Ovary (tissue), 9 donors: Measurements from ENCODE around the gene TNS4. TPM values are rescaled to one million over a fixed set of nuclear protein-coding genes. Genes with fewer than 3 reads are reported as not detected.

Source experiments
- DNase-seq, 5 donors: peaks; one replicate each; pipeline ENCODE4 v3.0.0-alpha.2; 2019 to 2020
- H3K27ac ChIP-seq, 2 donors: fragments of 200-600 bp; one replicate each; pipeline versions ENCODE4 v1.5.1 to v1.8.0; 2019 to 2022
- H3K27me3 ChIP-seq: fragments of 200-600 bp; one replicate; pipeline ENCODE4 v1.8.0; 2022
- H3K36me3 ChIP-seq: fragments of 200-600 bp; sonication (generic); one replicate; pipeline ENCODE4 v1.5.1; 2019
- H3K4me1 ChIP-seq: one replicate; pipeline ENCODE4 v1.8.1; 2013; ENCODE audit warnings: mild to moderate bottlenecking, moderate library complexity; ENCODE audit not compliant: insufficient read depth
- H3K4me3 ChIP-seq: fragments of 200-600 bp; sonication (generic); one replicate; pipeline ENCODE4 v1.5.1; 2017
- H3K9me3 ChIP-seq, 2 donors: fragments of 200-600 bp in 1 of 2; sonication (generic) in 1 of 2; one replicate each; pipeline versions ENCODE4 v1.5.1 to v1.8.1; 2013 to 2019; ENCODE audit warnings: mild to moderate bottlenecking in 1 of 2, moderate library complexity in 1 of 2
- CTCF ChIP-seq, 3 donors: fragments of 450-650 bp in 2 of 3; fragments of 200-600 bp in 1 of 3; IDR thresholded peaks; one replicate each; pipeline versions ENCODE4 v1.5.1 to v1.8.0; 2016 to 2022; ENCODE audit warnings: antibody characterized with exemption in 3 of 3, mild to moderate bottlenecking in 1 of 3
- EP300 ChIP-seq: sonication (generic); formaldehyde crosslinking; IDR thresholded peaks from one replicate; pipeline ENCODE4 v1.6.1; 2017; ENCODE audit warnings: antibody characterized with exemption
- POLR2A ChIP-seq: fragments of 450-650 bp; IDR thresholded peaks from one replicate; pipeline ENCODE4 v1.6.1; 2017; ENCODE audit warnings: antibody characterized with exemption, mild to moderate bottlenecking, moderate library complexity
- WGBS, 3 donors: extraction: QIAGEN DNeasy Blood & Tissue Kit in 1 of 3; methylation state at CpG; one replicate each; pipeline versions ENCODE4 v1.1.5 to v1.1.7; 2013 to 2017; 5-methylcytosine and 5-hydroxymethylcytosine counted together
- intact Hi-C, 4 donors: fragments of 100-400 bp; cut with DNase I; formaldehyde crosslinking; loops; one replicate each; pipeline versions ENCODE4 v1.11.0 to v1.15.1; 2022 to 2023
- polyA plus RNA-seq, 2 donors: library from polyadenylated mRNA; stranded (reverse); fragments of 200-250 nt in 1 of 2; fragments of 350-450 nt in 1 of 2; fragmentation: Illumina TruSeq in 1 of 2; extraction: RNeasy Lipid Tissue Mini Kit (QIAGEN cat#74804) in 1 of 2; gene quantifications; one replicate each; pipeline ENCODE4 v1.2.3, GENCODE V29; 2013 to 2014
- total RNA-seq, 7 donors: library from RNA; depleted of rRNA in 2 of 7; stranded (reverse); fragments of >200 nt in 2 of 7; fragmentation: NEBNext Ultra II Directional in 3 of 7; extraction: Animal tissue kit (Norgen Biotek cat#: 25700) in 3 of 7; gene quantifications; one replicate each; pipeline versions ENCODE4 v1.1.0 to v1.2.4, GENCODE V29; 2016 to 2023
- donor health status: DM: no; HTN: no; CAD: no; lungs with moderate emphysema.
- donor health status: DM: no; HTN: no; CAD: no.
- donor health status: Bipolar disorder and iron deficiency.
- donor health status: DM: yes; HTN: yes; CAD: no.
- donor health status: DM: no; HTN: no; CAD: no.
- donor health status: DM: yes; HTN: yes; CAD: no.

The TNS4 gene
- total and polyA plus RNA-seq, 9 donors: 0.13 to 6.2 (median 0.54) TPM; not detected in 5

GRCh38 chr17:40448639-40449261 lies 52.7 kb downstream of the TNS4 start:
- no peak for TF ChIP-seq CTCF (IDR thresholded peaks at IDR 0.05)
- no peak for TF ChIP-seq EP300
- no peak for TF ChIP-seq POLR2A
- H3K27me3 ChIP-seq: no peaks in the 10 kb centered on the region
- intact Hi-C loops: loop anchor here in 1 of 4 donors (5.0 kb wide), 1 partner anchor 109 kb away; no protein-coding TSS in a partner anchor
- H3K9me3 ChIP-seq: no peaks in the 10 kb centered on the region
- H3K36me3 ChIP-seq: no peaks in the 10 kb centered on the region
- H3K4me3 ChIP-seq: peak overlapping the region; percentile 74
- WGBS, 3 donors: 24 to 29% (median 25%) methylated on average over 7 of the region's 7 CpGs
- DNase-seq: peak in 2 of 5 donors; percentile 34 to 55
- H3K4me1 ChIP-seq: peaks cover 44% of the 10 kb centered on the region
- peak overlapping the region; percentile 60 to 89 for H3K27ac ChIP-seq

DNA sequence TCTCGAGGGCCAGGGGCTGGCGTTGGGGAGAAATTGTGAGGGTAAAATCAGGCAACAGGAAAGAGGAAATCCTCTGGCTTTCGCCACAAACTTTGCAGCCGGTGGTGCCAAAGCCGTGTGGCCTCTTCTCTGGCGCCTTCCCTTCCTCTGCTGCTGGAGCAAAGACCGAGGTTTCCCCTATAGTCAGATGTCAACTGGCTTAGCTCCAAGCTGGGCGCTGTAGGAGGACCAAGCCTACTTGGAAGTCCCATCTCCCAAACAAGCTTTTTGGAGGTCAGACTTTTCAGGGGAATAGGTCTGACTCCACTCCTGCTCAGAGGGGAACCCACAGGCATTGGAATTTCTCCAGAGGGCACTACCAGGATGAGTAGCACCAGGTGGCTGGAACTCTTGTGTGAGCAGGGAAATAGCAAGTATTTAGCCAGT lies 53.2 kb downstream of the TNS4 start:
- Histone ChIP-seq H3K27ac (peak overlapping the region; percentile 60 to 89), H3K4me1 (peaks cover 44% of the 10 kb centered on the region), H3K9me3 (no peaks in the 10 kb centered on the region), H3K4me3 (peak overlapping the region; percentile 74), H3K36me3 (no peaks in the 10 kb centered on the region), H3K27me3 (no peaks in the 10 kb centered on the region)
- WGBS, 3 donors: 16 to 21% (median 17%) methylated on average over 8 of the region's 8 CpGs
- peak in 3 of 5 donors; percentile 59 to 67 (median 62) for DNase-seq
- TF ChIP-seq POLR2A (no peak), CTCF (IDR thresholded peaks at IDR 0.05) (no peak), EP300 (no peak)
- intact Hi-C loops: loop anchor here in 1 of 4 donors (5.0 kb wide), 1 partner anchor 109 kb away; no protein-coding TSS in a partner anchor

- DNase-seq: no peak
Observed at GRCh38 chr17:40447806-40448205, 53.6 kb downstream of the TNS4 start.

DNA sequence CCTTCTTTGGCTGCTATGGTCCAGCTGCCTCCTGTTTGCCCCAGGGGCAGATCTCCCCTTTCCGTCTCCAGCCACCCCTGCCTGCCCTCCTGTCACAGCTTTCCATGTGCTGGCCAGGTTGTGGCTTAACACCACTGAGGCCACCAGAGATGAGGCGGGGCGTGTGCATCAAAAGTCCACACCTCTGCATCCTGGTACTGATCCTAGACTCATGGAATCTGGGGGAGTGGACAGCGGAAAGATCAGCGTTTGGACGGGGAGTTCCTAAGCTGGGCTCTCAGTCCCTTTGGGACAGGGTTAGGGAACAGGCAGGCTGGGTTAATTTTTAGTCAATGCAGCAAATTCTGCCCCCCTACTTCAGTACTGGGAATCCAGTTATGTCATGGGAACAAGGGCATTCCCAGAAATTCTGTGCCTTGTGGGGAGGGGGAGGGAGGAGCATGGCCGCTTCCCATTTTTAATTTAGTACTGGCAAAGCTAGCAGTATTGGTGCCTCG lies 54.2 kb downstream of the TNS4 start:
- H3K36me3 ChIP-seq: no peaks in the 10 kb centered on the region
- DNase-seq: peak in 2 of 5 donors; percentile 58 to 67
- H3K9me3 ChIP-seq: no peaks in the 10 kb centered on the region
- peaks cover 39% of the 10 kb centered on the region for H3K4me1 ChIP-seq
- H3K27ac ChIP-seq: peak overlapping the region; percentile 60 to 89
- H3K4me3 ChIP-seq: peak overlapping the region; percentile 74
- peak; percentile 37 for TF ChIP-seq POLR2A
- TF ChIP-seq EP300: peak; percentile 82
- TF ChIP-seq CTCF (IDR thresholded peaks at IDR 0.05): peak in 1 of 3 donors; percentile 0
- 5 to 17% (median 7%) methylated on average over 8 of the region's 8 CpGs for WGBS, 3 donors
- intact Hi-C loops: loop anchor here in 1 of 4 donors (5.0 kb wide), 1 partner anchor 110 kb away; no protein-coding TSS in a partner anchor
- no peaks in the 10 kb centered on the region for H3K27me3 ChIP-seq

More at GRCh38 chr17:40447806-40448205, 53.6 kb downstream of the TNS4 start:
- H3K4me1 ChIP-seq: peaks cover 44% of the 10 kb centered on the region
- H3K36me3 ChIP-seq: no peaks in the 10 kb centered on the region
- H3K9me3 ChIP-seq: no peaks in the 10 kb centered on the region
- TF ChIP-seq POLR2A (no peak), EP300 (no peak), CTCF (IDR thresholded peaks at IDR 0.05) (no peak)
- 53 to 68% (median 65%) methylated on average over 4 of the region's 4 CpGs for WGBS, 3 donors
- H3K27me3 ChIP-seq: no peaks in the 10 kb centered on the region
- peak overlapping the region; percentile 74 for H3K4me3 ChIP-seq
- intact Hi-C loops: loop anchor here in 1 of 4 donors (5.0 kb wide), 1 partner anchor 109 kb away; no protein-coding TSS in a partner anchor
- peak overlapping the region; percentile 60 to 89 for H3K27ac ChIP-seq
